Activated CD4-positive, alpha-beta T cell treated with anti-CD3 and anti-CD28 coated beads for 36 hours (primary cell): ENCODE data around the gene ETV6. TPM values are rescaled to one million over a fixed set of nuclear protein-coding genes. Genes with fewer than 3 reads are reported as not detected.

Source experiments
- ATAC-seq: fragments of 200-7000 bp; cut with Tn5 transposase; one replicate; pipeline ENCODE4 v1.10.0; 2021; ENCODE audit warnings: mild to moderate bottlenecking, moderate library complexity
- CTCF ChIA-PET: fragments of 350-600 bp; sonication (Branson Sonifier 250); formaldehyde crosslinking; loops from one replicate; lab custom pipeline; 2021; ENCODE audit warnings: antibody characterized with exemption; lab: Charles Lee
- POLR2A ChIA-PET: fragments of 350-600 bp; sonication (Branson Sonifier 250); formaldehyde crosslinking; loops from one replicate; lab custom pipeline; 2021; ENCODE audit warnings: antibody characterized with exemption, inconsistent platforms; lab: Charles Lee
- DNase-seq: peaks from one replicate; pipeline ENCODE4 v3.0.0-alpha.2; 2020
- H3K27ac Mint-ChIP-seq: one replicate; pipeline ENCODE4 v1.8.0; 2021; ENCODE audit warnings: mixed read lengths
- H3K27me3 Mint-ChIP-seq: one replicate; pipeline ENCODE4 v1.8.0; 2021; ENCODE audit warnings: mixed read lengths
- H3K36me3 Mint-ChIP-seq: one replicate; pipeline ENCODE4 v1.8.0; 2021; ENCODE audit warnings: low read depth, mixed read lengths
- H3K4me1 Mint-ChIP-seq: one replicate; pipeline ENCODE4 v1.8.0; 2021; ENCODE audit warnings: mixed read lengths
- H3K4me3 Mint-ChIP-seq: one replicate; pipeline ENCODE4 v1.8.0; 2021; ENCODE audit warnings: mild to moderate bottlenecking, moderate library complexity, mixed read lengths
- H3K9me3 Mint-ChIP-seq: one replicate; pipeline ENCODE4 v1.8.0; 2021; ENCODE audit warnings: low read depth, mixed read lengths
- intact Hi-C, 2 experiments: fragments of 100-400 bp; cut with DNase I in 1 of 2; cut with micrococcal nuclease in 1 of 2; formaldehyde crosslinking; loops; one replicate each; pipeline versions ENCODE4 v1.14.2 to v1.15.1; 2022 to 2024; cut with DNase I, micrococcal nuclease
- total RNA-seq, 2 experiments: library from RNA; stranded (reverse); gene quantifications; one replicate each; pipeline ENCODE4 v1.2.3, GENCODE V29; 2021

The ETV6 gene
- total RNA-seq, 2 experiments from 2014 or later: 53.5 to 56.7 TPM

DNA sequence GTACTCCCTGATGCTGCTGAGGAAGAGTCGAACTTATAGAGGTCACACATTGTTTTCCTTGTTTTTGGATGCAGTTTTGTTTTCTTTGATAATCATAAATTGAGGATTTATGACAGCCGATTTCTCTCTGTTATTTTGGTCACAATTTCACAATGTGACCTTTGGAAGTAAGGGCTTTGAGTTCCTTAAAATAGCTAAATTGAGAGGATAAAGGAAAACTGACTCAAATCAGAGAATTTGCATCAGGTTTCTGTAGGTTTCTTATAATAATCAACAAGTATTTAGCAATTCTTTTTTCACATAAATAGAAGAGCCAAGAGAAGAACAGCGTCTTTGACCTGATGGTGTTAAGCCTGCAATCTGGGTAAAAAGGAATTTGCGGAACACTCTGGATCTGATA lies 66.1 kb downstream of the ETV6 start:
- no peaks in the 10 kb centered on the region for H3K9me3 Mint-ChIP-seq
- DNase-seq (no peak), ATAC-seq (no peak)
- CTCF ChIA-PET: interaction anchor here (1.3 kb wide), 1 partner anchor 318 kb away, joined by 3 read pairs; no protein-coding TSS in a partner anchor
- no peak overlapping the region for H3K4me3 Mint-ChIP-seq
- H3K36me3 Mint-ChIP-seq: peaks cover 64% of the 10 kb centered on the region
- H3K27ac Mint-ChIP-seq: no peak overlapping the region
- H3K4me1 Mint-ChIP-seq: peaks cover 84% of the 10 kb centered on the region
- POLR2A ChIA-PET: no interaction called here
- H3K27me3 Mint-ChIP-seq: no peaks in the 10 kb centered on the region
- intact Hi-C loops: no loop called here

DNA sequence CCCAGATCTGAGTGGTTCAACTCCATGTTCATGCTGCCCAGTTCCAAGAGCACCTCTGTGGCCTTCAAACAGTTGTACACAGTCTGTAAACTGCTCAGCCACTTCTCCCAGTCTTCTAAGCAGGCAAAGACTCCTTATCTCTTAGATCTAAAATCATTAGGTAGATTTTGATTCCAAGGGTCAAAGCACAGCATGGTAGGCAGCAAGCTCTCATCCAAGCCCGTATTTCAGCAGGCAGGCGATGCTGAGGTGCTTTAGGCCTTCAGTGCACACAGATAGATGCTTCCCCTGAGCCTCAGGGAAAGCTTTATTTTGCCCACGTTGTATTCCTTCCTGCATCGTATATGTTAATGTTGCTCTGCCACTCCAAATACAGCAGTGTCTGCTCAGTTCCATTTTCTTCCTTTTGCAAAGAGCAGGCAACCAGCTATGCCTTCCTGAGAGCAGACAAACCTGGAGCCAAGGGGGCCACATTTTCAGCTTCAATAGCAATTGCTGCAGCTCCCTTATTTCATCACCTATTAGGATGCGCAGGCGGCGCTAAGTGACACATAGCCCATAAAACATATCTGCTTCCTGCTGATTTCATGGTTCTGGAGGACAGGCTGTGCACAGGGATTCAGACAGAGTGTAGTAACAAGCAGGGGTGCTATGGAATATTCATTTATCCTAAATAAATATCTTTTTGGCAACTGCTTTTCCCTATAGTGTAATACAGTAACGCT lies 67.5 kb downstream of the ETV6 start:
- ATAC-seq (no peak), DNase-seq (no peak)
- ChIA-PET CTCF (interaction anchor here (0.9 to 1.3 kb wide), 2 partner anchors 29 to 317 kb away, joined by 3 to 4 read pairs; no protein-coding TSS in a partner anchor), POLR2A (no interaction called here)
- Mint-ChIP-seq H3K9me3 (no peaks in the 10 kb centered on the region), H3K36me3 (peaks cover 57% of the 10 kb centered on the region), H3K4me1 (peaks cover 78% of the 10 kb centered on the region), H3K27me3 (no peaks in the 10 kb centered on the region), H3K27ac (no peak overlapping the region), H3K4me3 (no peak overlapping the region)
- intact Hi-C loops: no loop called here

DNA sequence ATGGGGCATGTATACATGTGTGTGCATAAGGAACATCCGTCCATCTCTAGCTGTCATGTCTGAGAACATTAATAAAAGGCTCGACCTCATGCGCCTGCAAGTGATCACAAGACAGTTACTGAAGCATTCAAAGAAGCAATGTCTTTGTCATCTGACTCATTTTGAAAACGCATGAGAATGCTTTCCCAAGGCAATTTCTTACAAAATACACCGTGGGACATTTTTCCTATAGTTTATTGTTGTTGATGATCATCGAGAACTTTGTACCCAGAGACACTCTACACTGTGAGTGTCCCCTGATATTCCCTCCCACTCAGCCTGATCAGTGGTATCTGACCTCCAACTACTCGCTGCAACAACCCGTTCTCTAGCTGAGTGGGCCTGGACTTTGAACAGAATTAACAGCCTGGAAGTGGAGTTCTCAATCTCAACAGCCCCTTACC lies 68.1 kb downstream of the ETV6 start:
- intact Hi-C loops: no loop called here
- POLR2A ChIA-PET: interaction anchor here (0.6 kb wide), 1 partner anchor 336 kb away, joined by 3 read pairs; no protein-coding TSS in a partner anchor
- peaks cover 78% of the 10 kb centered on the region for H3K4me1 Mint-ChIP-seq
- H3K4me3 Mint-ChIP-seq: no peak overlapping the region
- DNase-seq: no peak
- ATAC-seq: no peak
- no peaks in the 10 kb centered on the region for H3K27me3 Mint-ChIP-seq
- CTCF ChIA-PET: no interaction called here
- no peaks in the 10 kb centered on the region for H3K9me3 Mint-ChIP-seq
- H3K27ac Mint-ChIP-seq: no peak overlapping the region
- peaks cover 52% of the 10 kb centered on the region for H3K36me3 Mint-ChIP-seq

DNA sequence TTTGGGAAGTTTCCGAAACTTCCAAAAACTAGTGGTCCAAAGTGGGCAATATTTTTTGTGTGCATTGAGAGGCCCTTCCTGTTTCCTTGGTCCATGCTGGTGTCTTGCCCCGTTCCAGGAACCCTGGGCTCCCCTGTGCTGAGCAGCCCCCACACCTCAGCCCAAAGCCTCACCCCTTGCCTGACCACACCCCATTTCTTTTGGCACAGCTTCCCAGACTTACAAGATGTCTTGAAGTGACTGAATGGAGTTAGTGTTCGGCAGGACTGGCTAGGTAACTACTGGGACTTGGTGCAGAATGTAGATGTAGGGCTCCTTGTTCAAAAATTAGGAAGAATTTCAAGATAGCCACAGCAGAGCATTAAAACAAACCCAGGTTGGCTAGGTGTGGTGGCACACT lies 68.6 kb downstream of the ETV6 start:
- DNase-seq (no peak), ATAC-seq (no peak)
- Mint-ChIP-seq H3K36me3 (peaks cover 49% of the 10 kb centered on the region), H3K4me1 (peaks cover 72% of the 10 kb centered on the region), H3K27me3 (no peaks in the 10 kb centered on the region), H3K9me3 (no peaks in the 10 kb centered on the region), H3K4me3 (no peak overlapping the region), H3K27ac (no peak overlapping the region)
- ChIA-PET POLR2A (interaction anchor here (0.6 kb wide), 1 partner anchor 336 kb away, joined by 3 read pairs; no protein-coding TSS in a partner anchor), CTCF (interaction anchor here (0.6 kb wide), 1 partner anchor 91 kb away, joined by 3 read pairs; no protein-coding TSS in a partner anchor)
- intact Hi-C loops: no loop called here

DNA sequence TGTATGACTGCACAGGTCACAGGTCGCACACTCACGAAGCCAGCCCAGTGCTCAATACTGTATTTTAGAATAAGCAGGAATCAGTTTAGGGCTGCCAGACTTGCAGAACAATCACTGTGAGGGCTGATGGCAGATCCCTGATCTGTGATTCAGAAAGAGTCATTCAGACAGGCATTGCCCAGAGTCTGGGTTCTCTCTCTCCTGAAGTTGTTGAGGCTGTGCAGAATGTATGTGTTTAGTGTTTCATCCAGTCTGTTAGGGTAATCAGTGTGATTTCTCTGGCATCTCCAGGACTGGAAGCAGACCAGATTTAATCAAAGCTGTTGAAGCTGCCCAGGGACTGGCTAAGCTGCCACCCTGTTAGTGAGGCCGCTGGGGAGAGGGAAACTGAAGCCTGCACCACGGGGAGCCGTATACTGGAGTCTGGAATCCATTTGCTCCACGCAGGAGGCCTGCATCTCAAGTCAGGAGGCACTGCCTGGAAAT lies 69.3 kb downstream of the ETV6 start:
- H3K4me3 Mint-ChIP-seq: no peak overlapping the region
- H3K27ac Mint-ChIP-seq: peak overlapping the region; percentile 69
- ChIA-PET POLR2A (no interaction called here), CTCF (interaction anchor here (0.6 kb wide), 1 partner anchor 91 kb away, joined by 3 read pairs; no protein-coding TSS in a partner anchor)
- H3K9me3 Mint-ChIP-seq: no peaks in the 10 kb centered on the region
- intact Hi-C loops: no loop called here
- DNase-seq (no peak), ATAC-seq (peak; percentile 9)
- peaks cover 51% of the 10 kb centered on the region for H3K36me3 Mint-ChIP-seq
- peaks cover 65% of the 10 kb centered on the region for H3K4me1 Mint-ChIP-seq
- H3K27me3 Mint-ChIP-seq: no peaks in the 10 kb centered on the region

DNA sequence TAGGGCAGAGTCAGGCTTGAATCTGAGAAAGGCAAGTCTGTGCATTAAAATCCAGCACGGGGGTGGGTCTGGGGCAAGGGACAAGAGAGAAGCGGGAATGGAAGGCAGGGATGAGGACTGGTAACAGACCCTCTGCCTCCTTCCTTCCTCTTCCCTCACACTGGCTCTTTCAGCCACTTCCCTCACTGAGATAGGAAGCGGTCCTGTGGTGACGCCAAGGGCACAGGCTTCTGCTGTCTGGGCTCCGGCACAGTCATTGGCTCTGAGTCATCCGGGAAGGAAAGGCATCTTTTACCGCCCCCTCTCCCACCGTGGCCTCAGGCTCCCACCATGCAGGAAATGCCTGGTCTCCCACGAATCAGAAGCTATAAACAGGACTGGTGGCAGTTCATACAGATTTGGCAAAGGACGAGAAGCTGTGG lies 70.2 kb downstream of the ETV6 start:
- ATAC-seq (peak; percentile 89), DNase-seq (peak; percentile 73)
- peaks cover 42% of the 10 kb centered on the region for H3K36me3 Mint-ChIP-seq
- no peaks in the 10 kb centered on the region for H3K9me3 Mint-ChIP-seq
- ChIA-PET CTCF (interaction anchor here (1.4 kb wide), 1 partner anchor 11 kb away, joined by 3 read pairs; no protein-coding TSS in a partner anchor), POLR2A (no interaction called here)
- H3K27me3 Mint-ChIP-seq: no peaks in the 10 kb centered on the region
- peak overlapping the region; percentile 69 for H3K27ac Mint-ChIP-seq
- H3K4me1 Mint-ChIP-seq: peaks cover 57% of the 10 kb centered on the region
- intact Hi-C loops: no loop called here
- no peak overlapping the region for H3K4me3 Mint-ChIP-seq

DNA sequence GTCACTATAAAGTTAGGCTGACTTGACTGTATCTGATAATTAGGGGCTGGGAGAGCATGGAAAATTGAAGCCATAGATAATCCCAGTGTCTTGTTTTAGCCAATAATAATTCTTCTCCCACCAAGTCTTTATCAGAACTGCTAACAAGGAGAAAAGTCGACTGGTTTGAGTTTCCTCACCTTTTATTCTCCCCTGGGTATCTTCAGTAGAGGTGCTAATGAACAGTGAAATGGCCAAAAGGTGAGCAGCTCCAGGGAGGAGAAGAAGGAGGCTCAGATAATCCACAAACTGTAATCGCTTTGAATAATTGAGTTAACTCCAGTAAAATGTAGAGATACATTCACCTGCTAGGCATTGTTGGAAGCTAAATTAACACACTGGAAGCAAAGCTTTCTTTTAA lies 72.6 kb downstream of the ETV6 start:
- Mint-ChIP-seq H3K4me3 (no peak overlapping the region), H3K27ac (no peak overlapping the region), H3K4me1 (peaks cover 59% of the 10 kb centered on the region), H3K27me3 (no peaks in the 10 kb centered on the region), H3K9me3 (peaks cover 4% of the 10 kb centered on the region), H3K36me3 (peaks cover 35% of the 10 kb centered on the region)
- CTCF ChIA-PET: interaction anchor here (1.3 kb wide), 1 partner anchor 311 kb away, joined by 3 read pairs; no protein-coding TSS in a partner anchor
- intact Hi-C loops: no loop called here
- DNase-seq (no peak), ATAC-seq (no peak)
- POLR2A ChIA-PET: no interaction called here

DNA sequence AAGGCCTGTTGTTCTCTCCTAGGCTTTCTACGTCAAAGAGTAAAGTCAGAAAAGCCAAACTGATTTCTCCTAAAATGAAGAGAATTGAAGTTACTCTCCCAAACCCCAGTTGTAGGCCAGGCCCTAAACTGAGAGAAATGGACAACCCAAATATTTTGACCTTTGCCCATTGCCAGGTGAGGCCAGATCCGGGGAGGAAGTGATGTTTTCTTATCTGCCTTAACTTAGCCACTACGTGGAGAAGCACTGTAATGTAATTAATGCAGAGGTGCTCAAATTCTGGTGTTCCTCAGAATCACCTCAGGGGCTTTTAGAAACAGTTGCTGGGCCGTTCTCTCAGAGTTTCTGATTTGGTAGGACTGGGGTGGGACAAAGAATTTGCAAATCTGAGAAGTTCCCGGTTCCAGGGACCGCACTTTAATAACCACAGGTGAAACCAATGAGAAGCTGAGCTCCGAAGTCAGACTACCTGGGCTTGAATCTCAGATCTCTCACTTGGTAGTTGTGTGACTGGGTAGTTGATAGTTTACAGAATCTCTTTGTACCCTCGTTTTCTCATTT lies 73.2 kb downstream of the ETV6 start:
- H3K27me3 Mint-ChIP-seq: no peaks in the 10 kb centered on the region
- no peak overlapping the region for H3K4me3 Mint-ChIP-seq
- ChIA-PET POLR2A (no interaction called here), CTCF (interaction anchor here (1.3 kb wide), 1 partner anchor 310 kb away, joined by 3 read pairs; no protein-coding TSS in a partner anchor)
- peaks cover 60% of the 10 kb centered on the region for H3K4me1 Mint-ChIP-seq
- H3K36me3 Mint-ChIP-seq: peaks cover 32% of the 10 kb centered on the region
- H3K27ac Mint-ChIP-seq: no peak overlapping the region
- DNase-seq (no peak), ATAC-seq (no peak)
- H3K9me3 Mint-ChIP-seq: peaks cover 4% of the 10 kb centered on the region
- intact Hi-C loops: no loop called here

DNA sequence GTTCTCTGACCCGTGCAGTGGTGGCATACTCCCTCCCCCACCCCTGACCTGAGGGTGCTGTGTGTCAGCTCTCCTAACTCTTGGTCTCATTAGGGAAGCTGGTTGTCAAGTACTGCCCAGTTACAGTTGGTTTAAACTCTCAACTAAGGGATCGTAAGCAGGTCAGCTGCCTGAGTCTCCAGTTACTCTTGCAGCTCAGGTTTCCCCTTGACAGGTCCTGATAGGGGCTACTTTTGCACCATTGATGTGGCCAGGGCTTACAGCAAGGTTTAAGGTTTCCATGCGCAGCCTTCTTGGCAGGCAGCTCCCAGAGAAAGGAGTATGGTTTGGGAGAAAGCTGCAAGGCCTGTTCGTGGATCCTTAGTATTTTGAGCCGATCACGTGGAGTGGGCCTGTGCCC lies 74.5 kb downstream of the ETV6 start:
- H3K4me3 Mint-ChIP-seq: no peak overlapping the region
- ATAC-seq (no peak), DNase-seq (no peak)
- intact Hi-C loops: no loop called here
- peaks cover 60% of the 10 kb centered on the region for H3K4me1 Mint-ChIP-seq
- ChIA-PET POLR2A (no interaction called here), CTCF (interaction anchor here (0.6 kb wide), 1 partner anchor 167 kb away, joined by 3 read pairs; no protein-coding TSS in a partner anchor)
- no peaks in the 10 kb centered on the region for H3K27me3 Mint-ChIP-seq
- H3K27ac Mint-ChIP-seq: no peak overlapping the region
- peaks cover 4% of the 10 kb centered on the region for H3K9me3 Mint-ChIP-seq
- H3K36me3 Mint-ChIP-seq: peaks cover 29% of the 10 kb centered on the region

DNA sequence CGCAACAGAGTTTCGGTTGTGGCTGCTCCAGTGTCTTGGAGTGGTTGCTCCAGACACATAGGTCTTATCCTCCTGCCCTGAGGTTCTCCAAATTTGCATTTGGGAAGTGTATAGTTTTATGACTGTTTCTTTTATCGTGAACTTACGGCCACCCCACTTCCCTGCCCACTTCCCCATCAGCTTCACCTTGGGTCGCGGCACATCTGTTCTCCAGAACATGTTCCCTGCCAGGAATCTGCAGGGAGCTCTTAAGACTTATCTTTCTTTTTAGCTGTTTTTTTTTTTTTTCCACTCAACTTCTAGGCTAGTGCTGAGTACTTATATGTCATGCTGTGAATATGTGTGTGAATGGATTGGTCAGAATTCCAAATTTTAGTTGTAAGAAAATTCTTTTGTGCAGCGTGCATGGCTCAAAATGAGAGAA lies 75.4 kb downstream of the ETV6 start:
- H3K27ac Mint-ChIP-seq: no peak overlapping the region
- peaks cover 4% of the 10 kb centered on the region for H3K9me3 Mint-ChIP-seq
- peaks cover 23% of the 10 kb centered on the region for H3K36me3 Mint-ChIP-seq
- ChIA-PET CTCF (no interaction called here), POLR2A (no interaction called here)
- peaks cover 60% of the 10 kb centered on the region for H3K4me1 Mint-ChIP-seq
- no peaks in the 10 kb centered on the region for H3K27me3 Mint-ChIP-seq
- ATAC-seq: no peak
- DNase-seq: no peak
- intact Hi-C loops: loop anchor here in 1 of 2 experiments (5.0 kb wide), 1 partner anchor 307 kb away; no protein-coding TSS in a partner anchor
- H3K4me3 Mint-ChIP-seq: no peak overlapping the region

DNA sequence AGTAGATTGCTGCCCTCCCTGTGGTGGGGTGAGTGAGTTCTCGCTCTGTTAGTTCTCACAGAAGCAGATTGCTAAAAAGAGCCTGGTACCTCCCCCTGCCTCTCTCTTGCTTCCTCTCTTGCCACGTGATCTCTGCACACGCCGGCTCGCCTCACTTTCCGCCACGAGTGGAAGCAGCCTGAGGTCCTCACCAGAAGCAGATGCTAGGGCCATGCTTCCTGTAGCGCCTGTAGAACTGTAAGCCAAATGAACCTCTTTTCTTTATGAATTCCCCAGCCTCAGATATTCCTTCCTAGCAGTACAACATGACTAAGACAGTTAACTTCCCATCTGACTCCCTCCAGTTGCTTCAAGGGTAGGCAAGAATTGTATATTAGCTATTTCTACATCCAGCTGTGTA lies 76.2 kb downstream of the ETV6 start:
- DNase-seq: no peak
- ATAC-seq: no peak
- no peaks in the 10 kb centered on the region for H3K27me3 Mint-ChIP-seq
- H3K4me1 Mint-ChIP-seq: peaks cover 61% of the 10 kb centered on the region
- no peak overlapping the region for H3K4me3 Mint-ChIP-seq
- peak overlapping the region; percentile 66 for H3K27ac Mint-ChIP-seq
- ChIA-PET POLR2A (interaction anchor here (1.6 to 2.2 kb wide), 2 partner anchors 12 to 40 kb away, joined by 3 to 5 read pairs; no protein-coding TSS in a partner anchor), CTCF (interaction anchor here (0.6 to 3.7 kb wide), 3 partner anchors 37 to 866 kb away, joined by 3 to 17 read pairs (median 3); no protein-coding TSS in a partner anchor)
- H3K36me3 Mint-ChIP-seq: peaks cover 20% of the 10 kb centered on the region
- H3K9me3 Mint-ChIP-seq: peaks cover 4% of the 10 kb centered on the region
- intact Hi-C loops: loop anchor here in 1 of 2 experiments (5.0 kb wide), 1 partner anchor 307 kb away; no protein-coding TSS in a partner anchor
